ENCODE data around the gene INSIG2.
"Not testable (repeated sequence)": the region's sequence is repeated elsewhere in the genome, so short reads cannot be mapped to it uniquely, and the experiment has no call there.

Gene INSIG2

GRCh38 chr2:118059919-118060478, 28.3 kb upstream of the INSIG2 start:
- no peak for DNase-seq (ENCODE audit: low spot score)

- DNase-seq (ENCODE audit: low spot score): no peak
These were observed 26.9 kb upstream of the INSIG2 start for GRCh38 chr2:118061135-118061955.

GRCh38 chr2:118062048-118062447, 26.2 kb upstream of the INSIG2 start:
- no peak for DNase-seq (ENCODE audit: low spot score)

GRCh38 chr2:118062669-118063068, 25.6 kb upstream of the INSIG2 start:
- no peak for DNase-seq (ENCODE audit: low spot score)

- no peak for DNase-seq (ENCODE audit: low spot score)
These were observed 23.1 kb upstream of the INSIG2 start for GRCh38 chr2:118065015-118065706.

- no peak for DNase-seq (ENCODE audit: low spot score)
These were observed 22.3 kb upstream of the INSIG2 start for GRCh38 chr2:118065921-118066511.

- no peak for DNase-seq (ENCODE audit: low spot score)
These were observed 10.5 kb upstream of the INSIG2 start for GRCh38 chr2:118077636-118078247.

- no peak for DNase-seq (ENCODE audit: low spot score)
These were observed 9.5 kb upstream of the INSIG2 start for GRCh38 chr2:118078734-118079133.

- no peak for DNase-seq (ENCODE audit: low spot score)
These were observed 3.7 kb upstream of the INSIG2 start for GRCh38 chr2:118084491-118085089.

GRCh38 chr2:118085173-118086023, 2.9 kb upstream of the INSIG2 start:
- no peak for DNase-seq (ENCODE audit: low spot score)

- DNase-seq (ENCODE audit: low spot score): no peak
These were observed 2.1 kb upstream of the INSIG2 start for GRCh38 chr2:118086024-118086633.

- DNase-seq (ENCODE audit: low spot score): peak; percentile 48
These were observed 999 bp downstream of the INSIG2 start for GRCh38 chr2:118089139-118089800.

GRCh38 chr2:118090387-118091139, 2.3 kb downstream of the INSIG2 start:
- DNase-seq (ENCODE audit: low spot score): no peak

GRCh38 chr2:118091140-118091478, 2.8 kb downstream of the INSIG2 start:
- no peak for DNase-seq (ENCODE audit: low spot score)

- no peak for DNase-seq (ENCODE audit: low spot score)
These were observed 3.4 kb downstream of the INSIG2 start for GRCh38 chr2:118091631-118092030.

GRCh38 chr2:118094102-118094501, 5.8 kb downstream of the INSIG2 start:
- not testable (repeated sequence) for DNase-seq (ENCODE audit: low spot score)

GRCh38 chr2:118094503-118094902, 6.2 kb downstream of the INSIG2 start:
- DNase-seq (ENCODE audit: low spot score): no peak

GRCh38 chr2:118095610-118096009, 7.3 kb downstream of the INSIG2 start:
- DNase-seq (ENCODE audit: low spot score): no peak

GRCh38 chr2:118097657-118098056, 9.4 kb downstream of the INSIG2 start:
- no peak for DNase-seq (ENCODE audit: low spot score)

All from ecto neural progenitor cell (in vitro differentiated cells).